Gastroesophageal sphincter (tissue), 4 donors: ENCODE results near the gene GSTO1. TPM values are rescaled to one million over a fixed set of nuclear protein-coding genes. Genes with fewer than 3 reads are reported as not detected.

ENCODE experiments used
- ATAC-seq: fragments of 150-250 bp; one replicate; pipeline ENCODE4 v1.9.1; 2016; ENCODE audit warnings: mild to moderate bottlenecking, moderate library complexity
- H3K27ac ChIP-seq, 4 donors: fragments of 200-600 bp; sonication (generic) in 3 of 4; 1 replicate in 3 of 4; 2 replicates in 1 of 4; pipeline ENCODE4 v1.5.1; 2016 to 2019
- H3K27me3 ChIP-seq: fragments of 200-600 bp; sonication (generic); one replicate; pipeline ENCODE4 v1.5.1; 2019
- H3K36me3 ChIP-seq, 2 donors: fragments of 200-600 bp; sonication (generic); one replicate each; pipeline ENCODE4 v1.5.1; 2019; ENCODE audit warnings: control low read depth in 1 of 2
- H3K4me1 ChIP-seq, 3 donors: fragments of 200-600 bp; sonication (generic); 1 replicate in 2 of 3; 2 replicates in 1 of 3; pipeline ENCODE4 v1.5.1; 2016 to 2019; ENCODE audit warnings: control low read depth in 2 of 3
- H3K4me3 ChIP-seq, 2 donors: fragments of 200-600 bp; sonication (generic); one replicate each; pipeline ENCODE4 v1.5.1; 2019; ENCODE audit warnings: mild to moderate bottlenecking in 1 of 2, moderate library complexity in 1 of 2
- H3K9me3 ChIP-seq, 3 donors: fragments of 200-600 bp; sonication (generic); one replicate each; pipeline ENCODE4 v1.5.1; 2017 to 2019; ENCODE audit warnings: control low read depth in 2 of 3
- EP300 ChIP-seq: sonication (generic); formaldehyde crosslinking; IDR thresholded peaks from one replicate; pipeline ENCODE4 v1.6.1; 2017; ENCODE audit warnings: antibody characterized with exemption, mild to moderate bottlenecking
- POLR2A ChIP-seq, 2 donors: fragments of 450-650 bp; IDR thresholded peaks; one replicate each; pipeline ENCODE4 v1.6.1; 2017; ENCODE audit warnings: antibody characterized with exemption in 2 of 2, mild to moderate bottlenecking in 2 of 2, moderate library complexity in 1 of 2
- POLR2AphosphoS5 ChIP-seq: sonication (generic); formaldehyde crosslinking; IDR thresholded peaks from one replicate; pipeline ENCODE4 v1.6.1; 2017; ENCODE audit warnings: antibody characterized with exemption
- WGBS, 2 donors: methylation state at CpG; one replicate each; pipeline ENCODE4 v1.1.5; 2018; ENCODE audit warnings: low coverage in 1 of 2; 5-methylcytosine and 5-hydroxymethylcytosine counted together
- total RNA-seq, 4 donors: library from RNA; depleted of rRNA; stranded (reverse); fragments of >200 nt; gene quantifications; one replicate each; pipeline ENCODE4 v1.1.0, GENCODE V29; 2016
- TF ChIP-seq, protein P1 (sequence below), 4 experiments: fragments of 200-600 bp in 2 of 4; fragments of 450-650 bp in 2 of 4; sonication (generic) in 1 of 4; IDR thresholded peaks; one replicate each; pipeline ENCODE4 v1.5.1; 2017 to 2019; ENCODE audit warnings: antibody characterized with exemption in 4 of 4, mild to moderate bottlenecking in 2 of 4, moderate library complexity in 2 of 4

Gene GSTO1
- total RNA-seq, 4 donors from 2014 or later: 124 to 153 (median 149) TPM

DNA sequence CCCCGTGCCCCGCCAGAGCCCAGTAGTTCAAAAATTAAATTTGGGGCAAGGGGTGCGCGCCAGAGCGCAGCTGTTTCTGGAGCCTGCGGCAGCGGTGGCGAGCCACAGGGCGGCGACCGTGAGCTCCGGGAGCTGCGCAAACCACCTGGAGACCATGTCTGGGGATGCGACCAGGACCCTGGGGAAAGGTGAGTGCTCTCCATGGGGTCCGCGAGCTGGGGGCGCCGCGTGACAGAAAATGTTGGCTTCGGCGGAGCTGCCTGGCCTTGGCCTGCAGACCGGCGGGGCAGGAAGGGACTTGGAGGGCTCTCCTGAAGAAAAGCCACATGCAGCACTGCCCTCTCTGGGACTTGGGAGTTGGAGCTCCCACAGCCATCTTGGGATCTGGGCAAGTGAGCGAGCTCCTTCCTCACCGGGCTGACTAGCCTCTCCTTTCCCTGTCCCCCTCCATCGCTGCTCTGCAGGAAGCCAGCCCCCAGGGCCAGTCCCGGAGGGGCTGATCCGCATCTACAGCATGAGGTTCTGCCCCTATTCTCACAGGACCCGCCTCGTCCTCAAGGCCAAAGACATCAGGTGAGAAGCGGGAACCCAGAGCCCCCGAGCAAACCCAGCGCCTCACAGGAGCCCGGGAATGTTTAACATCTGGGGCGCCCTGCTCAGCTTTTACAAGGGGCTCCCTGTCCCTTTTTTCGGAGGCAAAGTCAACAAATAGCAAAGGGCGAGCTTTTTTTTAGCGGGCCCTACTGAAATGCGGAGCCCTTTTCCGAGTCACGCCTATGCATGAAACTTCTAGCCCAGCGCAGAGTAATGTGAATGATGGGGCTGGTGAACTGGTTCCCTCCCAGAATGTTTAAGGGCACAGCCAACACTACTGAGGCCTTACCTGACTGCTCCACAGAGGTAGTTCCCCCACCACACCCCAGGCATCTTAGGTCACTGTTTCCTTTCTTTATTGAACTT lies 20.4 kb downstream of the GSTO1 start:
- peak; percentile 65 for ATAC-seq
- Histone ChIP-seq H3K27me3 (peaks cover 24% of the 10 kb centered on the region), H3K27ac (no peak overlapping the region), H3K4me1 (peaks cover 0 to 8% (median 0%) of the 10 kb centered on the region in 3 donors), H3K9me3 (no peaks in the 10 kb centered on the region), H3K4me3 (peak overlapping the region in 1 of 2 donors; percentile 9), H3K36me3 (no peaks in the 10 kb centered on the region)
- 66 to 100% methylated on average over 1 to 8 of the region's 42 CpGs for WGBS, 2 donors
- TF ChIP-seq EP300: no peak
- TF ChIP-seq, protein P1, sequence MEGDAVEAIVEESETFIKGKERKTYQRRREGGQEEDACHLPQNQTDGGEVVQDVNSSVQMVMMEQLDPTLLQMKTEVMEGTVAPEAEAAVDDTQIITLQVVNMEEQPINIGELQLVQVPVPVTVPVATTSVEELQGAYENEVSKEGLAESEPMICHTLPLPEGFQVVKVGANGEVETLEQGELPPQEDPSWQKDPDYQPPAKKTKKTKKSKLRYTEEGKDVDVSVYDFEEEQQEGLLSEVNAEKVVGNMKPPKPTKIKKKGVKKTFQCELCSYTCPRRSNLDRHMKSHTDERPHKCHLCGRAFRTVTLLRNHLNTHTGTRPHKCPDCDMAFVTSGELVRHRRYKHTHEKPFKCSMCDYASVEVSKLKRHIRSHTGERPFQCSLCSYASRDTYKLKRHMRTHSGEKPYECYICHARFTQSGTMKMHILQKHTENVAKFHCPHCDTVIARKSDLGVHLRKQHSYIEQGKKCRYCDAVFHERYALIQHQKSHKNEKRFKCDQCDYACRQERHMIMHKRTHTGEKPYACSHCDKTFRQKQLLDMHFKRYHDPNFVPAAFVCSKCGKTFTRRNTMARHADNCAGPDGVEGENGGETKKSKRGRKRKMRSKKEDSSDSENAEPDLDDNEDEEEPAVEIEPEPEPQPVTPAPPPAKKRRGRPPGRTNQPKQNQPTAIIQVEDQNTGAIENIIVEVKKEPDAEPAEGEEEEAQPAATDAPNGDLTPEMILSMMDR (IDR thresholded peaks at IDR 0.05): peak; percentile 59 to 81 (median 64)

DNA sequence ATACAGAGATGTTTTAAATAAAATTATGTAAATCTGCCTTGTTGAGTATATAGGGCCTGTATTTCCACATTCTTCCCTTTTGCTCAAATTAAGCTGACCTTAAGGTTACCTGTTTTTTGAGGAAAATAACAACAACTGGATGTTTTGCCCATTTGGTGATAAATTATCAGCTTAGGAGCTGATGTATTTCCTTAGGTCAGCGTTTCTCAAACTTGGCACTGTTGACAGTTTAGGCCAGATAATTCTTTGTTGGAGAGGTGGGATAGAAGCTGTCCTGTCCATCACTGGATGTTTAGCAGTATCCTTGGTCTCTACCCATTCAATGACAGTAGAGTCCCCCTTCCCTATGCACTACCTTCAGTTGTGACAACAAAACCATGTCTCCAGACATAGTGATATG lies 21.5 kb downstream of the GSTO1 start:
- Histone ChIP-seq H3K36me3 (no peaks in the 10 kb centered on the region), H3K27me3 (peaks cover 24% of the 10 kb centered on the region), H3K27ac (no peak overlapping the region), H3K4me1 (peaks cover 0 to 8% (median 0%) of the 10 kb centered on the region in 3 donors), H3K9me3 (no peaks in the 10 kb centered on the region), H3K4me3 (no peak overlapping the region)
- 50% methylated on average over 1 of the region's 1 CpG for WGBS, 2 donors
- no peak for TF ChIP-seq EP300
- TF ChIP-seq POLR2A (IDR thresholded peaks at IDR 0.05): no peak
- TF ChIP-seq, protein P1 (IDR thresholded peaks at IDR 0.05): no peak
- TF ChIP-seq POLR2AphosphoS5: no peak
- ATAC-seq: no peak

DNA sequence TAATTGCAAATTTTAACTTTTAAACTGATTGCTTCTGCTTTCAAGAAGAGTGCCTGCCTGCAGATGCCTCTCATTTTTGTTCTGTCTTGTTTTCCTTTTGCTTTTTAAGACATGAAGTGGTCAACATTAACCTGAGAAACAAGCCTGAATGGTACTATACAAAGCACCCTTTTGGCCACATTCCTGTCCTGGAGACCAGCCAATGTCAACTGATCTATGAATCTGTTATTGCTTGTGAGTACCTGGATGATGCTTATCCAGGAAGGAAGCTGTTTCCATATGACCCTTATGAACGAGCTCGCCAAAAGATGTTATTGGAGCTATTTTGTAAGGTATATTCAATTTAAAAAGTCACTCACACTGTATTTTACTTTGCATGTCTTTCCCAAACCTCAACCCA lies 23.1 kb downstream of the GSTO1 start:
- TF ChIP-seq, protein P1 (IDR thresholded peaks at IDR 0.05): no peak
- no peak for TF ChIP-seq POLR2A (IDR thresholded peaks at IDR 0.05)
- no peak for TF ChIP-seq EP300
- no peak for TF ChIP-seq POLR2AphosphoS5
- no peak for ATAC-seq
- WGBS, 2 donors: 67 to 76% methylated on average over 2 of the region's 2 CpGs
- Histone ChIP-seq H3K4me3 (no peak overlapping the region), H3K9me3 (no peaks in the 10 kb centered on the region), H3K4me1 (peaks cover 0 to 8% (median 0%) of the 10 kb centered on the region in 3 donors), H3K36me3 (no peaks in the 10 kb centered on the region), H3K27ac (no peak overlapping the region), H3K27me3 (peaks cover 24% of the 10 kb centered on the region)

DNA sequence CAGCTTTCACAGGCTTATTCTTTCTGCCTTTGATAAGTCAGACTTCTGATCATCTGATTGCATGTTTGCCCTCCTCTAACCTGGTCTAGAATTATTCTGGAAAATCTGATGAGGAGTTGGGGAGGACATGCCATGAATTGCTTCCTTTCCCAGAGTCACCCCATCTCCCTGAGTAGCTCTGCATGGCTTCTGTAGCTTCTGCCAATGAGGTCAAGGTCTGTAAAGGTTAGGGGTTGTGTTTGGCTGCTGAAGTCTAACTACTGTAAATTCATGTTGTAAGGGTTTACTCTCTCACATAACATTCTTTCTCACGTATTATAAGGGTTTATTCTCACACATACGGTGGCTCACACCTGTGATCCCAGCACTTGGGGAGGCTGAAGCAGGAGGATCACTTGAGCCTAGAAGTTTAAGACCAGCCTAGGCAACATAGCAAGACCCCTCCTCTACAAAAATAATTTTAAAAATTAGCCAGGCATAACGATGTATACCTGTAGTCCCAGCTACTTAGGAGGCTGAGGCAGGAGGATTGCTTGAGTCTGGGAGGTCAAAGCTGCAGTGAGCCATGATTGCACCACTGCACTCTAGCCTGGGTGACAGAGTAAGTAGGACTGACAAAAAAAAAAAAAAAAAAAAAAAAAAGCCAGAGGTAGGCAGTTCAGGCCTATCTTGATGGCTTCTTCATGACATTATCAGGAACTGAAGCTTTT lies 25.0 kb downstream of the GSTO1 start:
- Histone ChIP-seq H3K36me3 (no peaks in the 10 kb centered on the region), H3K9me3 (no peaks in the 10 kb centered on the region), H3K4me3 (no peak overlapping the region), H3K27me3 (peaks cover 19% of the 10 kb centered on the region), H3K27ac (no peak overlapping the region), H3K4me1 (peaks cover 0 to 5% (median 0%) of the 10 kb centered on the region in 3 donors)
- TF ChIP-seq EP300 (no peak), POLR2AphosphoS5 (no peak), POLR2A (IDR thresholded peaks at IDR 0.05) (no peak)
- TF ChIP-seq, protein P1 (IDR thresholded peaks at IDR 0.05): no peak
- WGBS, 2 donors: 93 to 94% methylated on average over 2 to 3 of the region's 3 CpGs
- no peak for ATAC-seq
